ENCODE data around the gene ADISSP.

GRCh38 chr20:3813848-3814581 is 46.5 kb upstream of the ADISSP start:
- no peak for TF ChIP-seq CREB5 (CRISPR knock-in tag; IDR thresholded peaks at IDR 0.05; ENCODE audit: low read depth)
- no peak for TF ChIP-seq ZFP3 (CRISPR knock-in tag; IDR thresholded peaks at IDR 0.05)
- no peak for TF ChIP-seq SNAI2 (CRISPR knock-in tag; IDR thresholded peaks at IDR 0.05)
- no peak for TF ChIP-seq ZNF8 (CRISPR knock-in tag; IDR thresholded peaks at IDR 0.05)
- no peak for TF ChIP-seq CSRNP3 (CRISPR knock-in tag; IDR thresholded peaks at IDR 0.05)
- no peak for TF ChIP-seq PATZ1 (CRISPR knock-in tag; IDR thresholded peaks at IDR 0.05; ENCODE audit: borderline replicate concordance)
- TF ChIP-seq CSDC2 (CRISPR knock-in tag; IDR thresholded peaks at IDR 0.05): no peak
- no peak for TF ChIP-seq POU6F1 (CRISPR knock-in tag; IDR thresholded peaks at IDR 0.05; ENCODE audit: borderline replicate concordance, low read depth)
